Nucleus accumbens (tissue), 56 donors: Measurements from ENCODE around the gene CASZ1.

ENCODE experiments used
- DNase-seq, 56 donors: peaks; one replicate each; lab custom pipeline; 2025; lab: John Stamatoyannopoulos, UW

The CASZ1 gene

DNA sequence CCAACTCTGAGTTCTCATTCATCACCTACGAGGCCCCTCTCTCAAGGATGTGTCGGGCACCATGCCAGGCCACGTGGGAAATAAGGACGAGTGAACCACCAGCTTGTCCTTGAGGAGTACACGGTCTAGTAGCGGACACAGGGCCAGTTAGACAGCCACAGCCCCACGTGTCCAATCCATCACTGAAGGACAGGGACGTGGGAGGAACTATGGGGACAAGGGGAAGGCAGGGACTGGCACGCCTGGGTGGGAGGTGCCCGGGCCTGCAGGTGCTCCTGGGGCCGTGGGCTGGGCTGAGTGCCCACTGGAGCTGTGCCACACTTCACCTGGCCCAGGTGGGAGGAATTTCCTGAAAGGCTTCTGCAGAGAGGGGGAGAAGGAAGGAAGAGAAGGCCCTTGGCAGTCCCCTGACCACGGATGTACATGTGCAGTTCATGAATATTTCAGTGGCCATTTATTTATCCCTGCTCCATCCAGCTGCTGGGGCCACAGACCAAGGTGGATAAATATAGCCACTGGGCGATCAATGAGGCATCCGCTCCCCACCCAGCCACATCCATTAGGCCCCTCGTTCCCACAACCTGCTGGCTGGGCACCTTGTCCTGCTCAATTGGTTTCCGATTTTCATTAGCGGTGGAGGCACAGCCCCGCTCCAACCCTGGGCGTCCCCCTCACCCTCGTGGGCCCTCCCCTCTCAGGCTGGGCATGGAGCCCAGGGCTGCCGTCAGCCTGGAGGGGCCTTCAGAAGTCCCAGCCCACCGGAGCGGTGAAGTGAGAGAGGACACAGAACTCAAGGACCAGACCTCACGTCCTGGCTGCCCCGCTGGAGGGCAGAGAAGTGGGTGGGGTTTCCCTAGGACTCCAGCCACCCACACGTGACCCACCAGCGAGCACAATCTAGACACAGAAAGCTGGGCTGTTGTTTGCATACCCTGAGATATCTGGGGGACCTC lies 59.5 kb downstream of the CASZ1 start:
- peak in 2 of 56 donors; percentile 18 for DNase-seq

DNA sequence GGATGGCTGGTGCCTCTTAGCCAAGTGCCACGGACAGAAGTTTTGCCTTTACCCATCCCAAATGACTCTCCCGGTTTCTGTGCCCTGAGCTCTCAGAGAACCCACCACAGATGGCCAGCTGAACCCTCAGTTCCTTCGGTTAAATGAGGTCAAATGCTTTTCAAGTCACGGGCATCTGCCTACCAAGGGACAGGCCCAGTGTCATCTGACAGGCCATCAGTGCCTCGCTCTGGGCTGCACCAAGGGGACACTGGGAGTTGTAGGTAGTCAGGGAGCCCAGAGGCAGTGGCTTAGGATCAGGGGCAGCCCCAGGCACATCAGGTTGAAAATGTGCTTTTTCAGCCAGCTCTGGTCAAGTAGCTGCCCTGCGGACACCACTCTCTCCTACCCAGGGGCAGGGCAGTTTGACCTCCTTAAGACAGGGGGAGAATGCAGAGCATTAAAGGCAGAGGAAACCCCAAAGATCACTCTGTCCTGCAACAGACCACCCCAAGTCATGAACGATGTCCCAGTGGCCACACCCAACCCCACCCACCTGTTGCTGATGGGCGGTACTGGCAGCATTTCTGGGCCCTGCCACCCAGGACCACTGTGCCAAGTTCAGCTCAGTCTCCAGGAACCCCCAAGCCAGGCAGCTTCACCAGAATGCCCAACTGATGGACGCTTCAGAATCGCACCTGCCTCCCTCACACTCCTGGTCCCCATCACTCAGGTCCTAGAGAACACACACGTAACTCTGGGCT lies 60.7 kb downstream of the CASZ1 start:
- peak in 4 of 56 donors; percentile 28 to 51 (median 46) for DNase-seq

DNA sequence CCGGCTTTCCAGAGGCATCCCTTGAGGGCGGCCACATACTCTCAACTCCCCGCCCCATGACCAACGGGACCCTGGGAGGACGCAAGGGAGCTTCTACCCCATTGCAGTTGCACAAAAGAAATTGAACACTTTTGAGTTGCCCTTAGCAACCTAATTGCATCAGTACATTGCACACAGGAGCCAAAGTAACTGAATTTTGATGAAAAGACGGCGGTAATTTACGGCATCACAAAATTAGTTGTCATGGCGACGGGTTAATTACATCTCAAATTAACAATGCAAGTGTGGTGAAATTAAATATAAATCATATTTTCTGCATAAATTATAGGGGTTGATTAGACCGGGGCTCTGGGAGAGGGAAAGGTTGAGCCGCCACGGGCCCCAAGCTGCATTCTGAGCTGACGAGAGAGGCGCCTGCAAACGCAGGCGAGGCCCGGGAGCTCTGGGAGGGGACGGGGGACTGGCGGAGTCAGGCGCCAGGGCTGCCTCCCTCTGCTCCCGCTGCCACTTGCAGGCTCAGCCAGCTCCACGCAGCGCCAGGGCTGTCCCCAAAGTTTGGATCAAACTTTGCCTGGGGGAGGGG lies 61.4 kb downstream of the CASZ1 start:
- peak in 35 of 56 donors; percentile 4 to 66 (median 36) for DNase-seq

DNA sequence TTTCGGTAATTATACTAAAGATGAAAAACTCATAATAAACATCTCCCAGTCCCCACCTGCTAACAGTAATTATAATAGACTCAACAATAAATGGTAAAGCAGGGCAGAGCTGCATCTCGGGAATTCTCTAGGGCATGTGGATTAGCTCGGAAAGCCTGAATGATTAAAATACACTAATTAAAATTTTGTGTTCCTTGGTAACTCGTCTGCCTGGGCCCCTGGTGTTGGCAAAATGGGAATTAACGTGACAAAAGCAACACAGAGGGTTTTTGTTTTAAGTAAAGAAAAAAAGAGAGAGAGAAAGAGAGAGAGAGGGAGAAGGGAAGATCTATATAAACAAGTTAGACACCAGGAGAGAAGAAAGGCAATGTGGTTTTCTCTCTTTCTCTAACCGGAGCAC lies 62.1 kb downstream of the CASZ1 start:
- DNase-seq: no peak

DNA sequence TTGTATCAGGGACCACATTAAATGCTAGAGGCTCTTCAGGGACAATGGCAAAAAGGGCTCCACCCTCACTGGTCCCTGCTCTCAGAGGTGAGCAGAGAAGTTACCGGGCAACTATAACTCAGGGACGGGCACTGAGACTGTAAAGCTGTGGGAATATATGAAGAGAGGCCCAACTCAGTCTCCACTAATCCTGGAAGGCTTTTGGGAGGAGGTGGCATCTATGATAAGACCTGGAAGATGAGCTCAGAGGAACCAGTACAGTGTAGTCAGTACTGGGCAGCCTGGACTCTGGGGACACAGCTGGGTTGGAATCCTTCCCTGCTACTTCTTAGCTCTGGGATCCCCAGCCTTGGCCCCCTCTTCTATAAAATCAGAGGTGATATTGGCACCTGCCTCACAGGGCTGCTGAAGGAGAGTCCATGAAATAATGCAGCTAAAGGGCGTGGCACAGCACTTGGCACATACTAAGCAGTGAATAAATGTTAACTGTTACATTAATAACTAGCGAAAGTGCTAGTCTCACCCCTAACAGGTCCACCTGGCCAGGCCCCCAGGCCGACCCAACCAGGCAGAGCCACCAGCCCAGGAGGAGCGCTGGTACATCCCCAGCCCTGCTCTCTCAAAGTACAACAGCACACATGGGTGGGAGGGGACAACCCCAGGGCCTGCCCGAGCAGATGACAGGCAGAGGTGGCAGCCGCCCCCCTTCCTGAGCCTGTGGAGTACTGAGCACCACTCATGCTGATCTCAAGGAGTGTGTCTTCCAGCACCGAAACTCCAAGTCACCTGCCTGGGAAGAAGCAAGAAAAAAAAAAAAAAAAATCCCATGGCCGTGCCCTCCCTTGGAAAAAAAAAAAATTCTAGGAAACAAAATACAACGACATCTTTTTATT lies 62.7 kb downstream of the CASZ1 start:
- peak in 13 of 56 donors; percentile 11 to 54 (median 30) for DNase-seq

DNA sequence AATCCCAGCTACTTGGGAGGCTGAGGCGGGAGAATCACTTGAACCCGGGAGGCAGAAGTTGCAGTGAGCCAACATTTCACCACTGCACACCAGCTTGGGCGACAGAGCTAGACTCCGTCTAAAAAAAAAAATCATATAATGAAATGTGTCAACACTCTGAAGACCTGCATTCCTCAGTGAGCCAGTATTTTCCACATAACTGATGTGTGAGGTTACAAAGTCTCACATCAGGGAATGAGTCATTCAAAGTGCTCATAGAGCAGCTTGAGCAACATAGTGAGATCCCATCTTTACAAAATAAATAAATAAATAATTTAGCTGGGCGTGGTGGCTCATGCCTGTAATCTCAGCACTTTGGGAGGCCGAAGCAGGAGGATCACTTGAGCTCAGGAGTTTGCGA lies 65.5 kb downstream of the CASZ1 start:
- no peak for DNase-seq

DNA sequence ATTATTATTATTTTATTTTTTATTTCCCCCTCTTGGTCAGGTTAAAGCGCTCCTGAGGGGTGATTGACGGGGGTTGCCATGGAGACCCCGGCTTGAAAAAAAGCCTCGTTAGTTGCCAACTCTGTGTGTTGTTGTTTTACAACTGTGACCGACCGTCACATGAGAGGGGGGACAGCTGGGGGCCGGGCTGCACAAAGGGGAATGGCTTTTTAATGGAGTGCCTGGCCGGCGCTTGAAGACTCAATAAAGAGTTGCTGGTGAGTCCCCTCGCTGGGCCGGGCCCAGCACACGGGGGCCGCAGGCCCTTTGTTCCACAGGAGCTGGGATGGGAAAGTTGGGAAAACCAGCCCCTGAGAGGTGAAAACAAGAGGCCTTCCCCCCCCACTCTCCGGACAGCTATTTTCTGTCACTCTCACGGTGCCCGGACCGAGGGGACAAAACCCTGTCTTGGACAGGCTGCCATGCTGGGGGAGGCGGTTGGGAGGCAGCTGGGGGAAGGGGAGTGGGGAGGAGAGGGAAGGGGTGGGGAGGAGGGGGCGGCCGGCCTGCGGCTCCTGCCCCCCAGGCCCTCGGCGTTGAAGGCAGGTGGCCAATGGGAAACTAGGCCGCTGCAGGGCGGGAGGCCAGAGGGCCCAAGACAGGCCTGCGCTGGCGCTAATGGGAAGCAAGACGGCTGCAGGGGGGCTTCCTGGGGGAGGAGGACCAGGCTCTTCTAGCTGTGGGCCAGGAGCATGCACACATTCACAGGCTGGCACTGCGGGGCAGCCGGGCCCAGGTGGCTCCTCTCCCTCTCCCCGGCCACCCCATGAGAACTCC lies 67.6 kb downstream of the CASZ1 start:
- DNase-seq: peak in 12 of 56 donors; percentile 14 to 52 (median 30)

DNA sequence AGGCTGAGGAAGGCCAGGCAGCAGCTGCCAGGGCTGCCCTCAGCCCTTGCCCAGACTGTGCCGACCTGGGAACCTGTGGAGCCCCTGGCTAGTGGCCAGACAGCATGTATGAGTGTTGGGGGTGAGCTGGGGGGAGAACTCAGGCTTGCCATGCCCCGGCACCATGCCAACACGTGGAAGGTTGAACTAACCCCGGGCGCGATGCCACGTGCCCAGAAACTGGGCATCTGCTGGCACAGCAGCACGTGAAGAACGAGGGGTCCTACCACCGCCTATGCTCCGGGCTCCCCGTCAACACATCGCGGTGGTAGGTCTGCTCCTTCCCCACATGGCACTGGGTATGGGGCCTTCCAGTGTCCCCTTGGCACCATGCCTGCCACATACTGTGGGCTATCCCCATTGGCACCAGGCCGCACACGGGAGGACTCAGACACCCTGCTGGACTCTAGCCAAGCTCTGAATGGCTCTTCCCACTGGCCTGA lies 68.7 kb downstream of the CASZ1 start:
- peak in 3 of 56 donors; percentile 18 to 77 (median 50) for DNase-seq

DNA sequence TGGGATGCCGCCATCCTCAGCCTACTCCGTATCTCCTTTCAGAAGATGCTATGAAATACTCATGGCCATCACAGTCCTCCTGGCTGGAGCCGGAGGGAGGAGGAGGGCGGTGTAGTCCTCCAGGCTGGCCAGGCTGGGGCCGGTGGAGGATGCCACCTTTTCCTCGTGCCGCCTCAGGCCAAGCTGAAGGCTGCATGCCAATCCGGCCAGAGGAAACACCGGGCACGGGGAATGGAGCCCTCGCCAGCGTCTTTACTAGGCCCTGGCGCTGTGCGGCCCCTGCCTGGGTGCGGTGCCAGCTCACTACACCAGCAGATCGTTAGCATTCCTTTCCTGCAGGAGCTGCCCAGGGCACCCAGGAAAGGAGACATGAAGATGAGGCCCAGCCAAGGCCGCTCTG lies 70.1 kb downstream of the CASZ1 start:
- DNase-seq: peak in 22 of 56 donors; percentile 9 to 67 (median 24)

DNA sequence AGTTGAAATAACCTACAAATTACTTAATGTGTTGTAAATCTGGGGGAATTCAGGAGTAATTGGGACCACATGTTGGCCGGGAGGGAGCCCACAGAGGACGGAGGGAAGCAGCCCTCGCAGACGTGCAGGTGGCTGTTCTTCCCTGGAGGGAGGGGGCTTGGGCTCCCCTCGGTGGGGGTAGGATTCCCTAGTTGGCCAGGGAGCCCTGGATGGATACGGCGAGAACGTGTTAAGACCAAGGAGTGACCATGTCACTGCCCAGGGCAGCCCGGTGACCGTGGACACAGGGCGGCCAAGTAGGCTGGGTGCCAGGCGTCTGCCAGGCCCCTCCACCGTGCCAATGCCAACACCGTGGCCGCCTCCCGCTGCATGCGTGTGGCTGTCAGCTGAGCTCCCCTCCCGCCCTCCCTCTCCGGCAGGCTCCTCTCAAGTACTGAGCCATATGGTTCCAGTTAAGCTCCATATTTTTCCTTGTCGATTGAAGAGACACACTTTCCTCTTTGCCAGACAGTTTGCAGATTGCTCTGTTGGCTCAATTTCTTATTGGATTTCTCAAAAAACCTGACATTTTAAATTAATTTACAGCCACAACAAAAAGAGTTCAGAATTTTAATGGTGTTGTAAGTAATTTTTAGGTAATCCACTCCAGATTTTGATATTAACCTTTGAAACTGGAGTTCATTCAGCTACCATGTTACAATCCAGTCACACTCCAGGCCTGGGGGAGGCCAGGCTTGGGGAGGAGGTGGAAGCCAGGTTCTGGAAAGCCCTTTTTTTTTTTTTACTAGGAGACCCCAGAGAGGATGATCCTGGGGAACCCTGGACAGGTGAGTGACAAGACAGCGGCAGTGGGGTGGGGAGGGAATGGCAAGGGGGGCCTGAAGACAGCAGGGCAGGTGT lies 71.2 kb downstream of the CASZ1 start:
- peak in 5 of 56 donors; percentile 5 to 25 (median 13) for DNase-seq

DNA sequence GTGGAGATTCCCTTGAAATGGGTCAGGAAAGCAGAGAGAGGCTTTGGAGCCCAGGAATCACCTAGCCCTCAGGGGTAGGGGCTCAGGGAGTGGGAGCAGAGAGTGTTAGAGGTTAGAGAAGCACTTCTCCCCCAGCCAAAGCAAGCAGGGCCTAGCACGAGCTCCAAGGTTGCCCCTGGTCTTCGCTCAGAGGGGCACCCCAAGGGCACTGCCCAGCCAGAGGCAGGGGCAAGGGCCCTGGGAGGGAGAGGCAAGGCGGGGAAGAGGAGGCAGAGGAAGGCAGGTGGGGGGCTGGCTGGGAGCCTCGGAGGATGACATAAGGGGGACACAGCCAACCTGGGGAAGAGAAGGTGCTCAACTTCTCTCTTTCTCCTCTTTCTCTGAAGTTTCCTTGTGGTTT lies 71.9 kb downstream of the CASZ1 start:
- no peak for DNase-seq

DNA sequence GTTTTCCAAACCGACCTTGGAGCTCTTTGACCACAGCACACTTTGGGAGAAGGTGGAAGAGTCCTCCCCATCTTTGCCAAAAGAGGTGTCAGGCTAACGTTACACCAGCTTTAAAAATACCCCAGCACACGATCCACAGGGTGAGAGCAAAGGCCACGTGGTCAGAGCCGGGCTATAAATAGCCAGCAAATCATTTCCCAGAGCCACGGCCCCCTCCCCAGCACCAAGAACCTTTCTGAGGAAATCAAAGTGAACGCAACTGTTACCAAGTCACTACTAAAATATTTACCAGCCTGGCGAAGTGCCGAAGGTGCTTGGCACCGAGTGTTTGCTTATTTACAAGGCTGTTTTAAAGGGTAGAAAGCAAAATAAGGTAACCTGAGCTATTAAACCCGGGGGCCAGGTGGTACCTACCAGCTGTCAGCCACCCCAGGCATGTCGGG lies 72.4 kb downstream of the CASZ1 start:
- DNase-seq: no peak

DNA sequence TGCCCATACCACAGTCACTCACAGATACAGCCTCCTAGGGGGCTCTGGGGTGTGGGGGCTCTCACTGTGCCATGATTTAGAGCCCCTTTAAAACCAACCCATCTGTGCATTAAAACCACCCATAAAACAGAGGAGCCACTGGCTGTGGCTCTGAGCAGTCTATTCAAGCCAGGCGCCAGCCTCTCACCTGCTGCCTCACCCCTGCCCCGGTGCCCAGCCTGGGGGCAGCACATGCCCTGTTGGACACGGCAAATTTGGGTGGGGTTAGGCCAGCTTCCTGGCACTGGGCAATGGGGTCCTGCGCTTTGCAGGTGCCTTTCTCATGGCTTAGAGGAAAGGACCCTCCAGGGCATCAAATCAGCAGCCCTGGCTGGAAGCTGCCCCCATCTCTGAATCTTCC lies 73.1 kb downstream of the CASZ1 start:
- no peak for DNase-seq

DNA sequence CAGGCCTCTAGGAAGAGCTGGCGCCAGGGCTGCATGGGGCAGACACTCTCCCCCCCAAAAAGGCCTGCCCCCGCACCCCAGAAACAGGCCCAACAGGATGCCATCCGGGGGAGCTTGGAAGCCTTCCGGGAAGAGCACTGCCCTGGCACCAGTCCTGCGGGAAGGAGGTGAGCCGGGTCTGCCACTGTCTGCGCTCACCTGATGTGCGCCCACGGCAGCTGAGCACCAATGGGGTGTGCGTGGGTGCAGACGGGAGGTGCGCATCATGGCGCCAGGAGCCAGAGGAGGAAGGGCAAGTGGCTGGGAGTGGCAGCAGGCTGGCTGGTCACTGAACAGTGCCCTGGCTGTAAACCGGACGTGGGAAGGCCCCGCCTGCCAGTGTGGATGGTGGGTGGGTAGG lies 73.6 kb downstream of the CASZ1 start:
- DNase-seq: peak in 1 of 56 donors; percentile 6

DNA sequence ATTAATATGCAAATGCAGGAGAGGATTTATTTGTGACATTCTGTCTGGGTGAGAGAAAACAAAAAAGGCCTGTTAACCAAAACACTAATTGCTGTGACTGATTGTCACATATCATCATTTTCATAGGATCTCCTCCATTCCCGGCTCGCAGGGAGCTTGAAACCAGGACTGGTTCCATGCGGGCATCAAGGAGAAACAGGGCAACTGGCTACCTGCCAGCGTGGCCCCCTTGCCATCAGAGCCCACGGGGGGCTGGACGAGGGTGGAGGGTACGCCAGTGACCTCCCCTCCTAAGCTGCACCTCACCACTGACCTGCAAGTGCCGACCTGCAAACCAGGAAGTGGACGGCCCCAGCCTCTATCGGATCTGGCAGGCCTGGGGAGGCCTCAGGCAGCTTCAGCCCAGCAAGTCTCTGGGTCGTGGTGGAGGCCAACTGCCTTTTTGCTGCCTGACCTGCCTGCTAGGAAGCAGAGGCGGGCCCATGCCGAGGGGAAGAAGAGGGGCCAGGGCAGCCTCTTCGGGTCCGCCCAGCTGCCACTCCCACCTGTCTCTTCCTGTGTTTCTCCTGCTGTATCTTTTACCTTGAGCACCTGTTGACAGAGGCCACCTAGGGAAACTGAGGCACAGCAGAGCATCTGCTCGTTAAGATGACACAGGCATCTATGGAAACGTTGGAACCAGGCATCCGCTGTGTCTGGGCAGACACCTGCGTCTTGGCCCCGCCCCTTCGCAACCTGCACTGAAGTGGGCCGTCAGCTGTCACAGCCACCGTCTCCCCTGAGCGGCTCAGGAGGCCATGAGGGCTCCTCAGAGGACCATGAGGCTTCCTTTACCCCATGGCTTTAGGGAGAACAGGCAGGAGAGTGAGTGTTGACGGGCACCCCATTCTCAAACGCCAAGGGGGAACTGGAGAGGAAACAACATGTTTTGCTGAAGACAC lies 74.8 kb downstream of the CASZ1 start:
- DNase-seq: no peak

DNA sequence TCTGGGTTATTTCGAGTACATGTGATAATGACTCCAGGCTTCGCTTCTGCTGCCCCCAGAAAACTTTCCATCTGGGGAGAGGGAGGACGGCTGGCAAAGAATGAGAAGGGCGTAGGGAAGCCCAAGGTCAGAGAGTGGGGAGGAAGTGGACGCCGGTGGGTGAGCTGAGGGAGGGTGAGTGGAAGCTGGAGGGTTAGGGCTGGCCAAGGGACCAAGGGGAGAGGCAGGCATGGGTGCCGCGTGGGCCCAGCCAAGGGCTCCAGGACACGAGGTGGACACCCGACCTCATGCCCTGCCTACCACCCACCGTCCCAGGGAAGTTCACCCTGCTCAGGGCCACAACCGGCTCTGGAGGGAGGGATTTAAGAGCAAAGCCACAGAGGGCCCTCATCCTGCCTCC lies 75.8 kb downstream of the CASZ1 start:
- DNase-seq: no peak

DNA sequence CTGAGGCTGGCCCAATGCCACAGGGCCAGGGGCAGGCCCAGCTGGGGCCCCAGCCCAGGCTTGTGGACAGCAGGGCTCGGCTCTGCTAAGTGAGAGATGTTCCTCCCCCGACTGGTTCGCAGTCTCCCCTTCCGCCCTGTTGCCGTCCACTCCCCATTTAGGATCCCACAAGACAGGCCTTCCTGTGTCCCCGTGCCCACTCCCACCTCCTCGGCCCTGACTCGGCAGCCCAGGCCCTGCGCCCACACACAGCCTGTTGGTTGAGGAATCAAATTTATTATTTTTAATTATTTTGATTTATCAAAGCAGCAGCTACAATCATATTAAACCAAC lies 78.4 kb downstream of the CASZ1 start:
- no peak for DNase-seq
